Ishikawa (cell line): ENCODE data around the gene PIK3AP1.

ENCODE experiments used
- CEBPB ChIP-seq: IDR thresholded peaks from 2 replicates; pipeline ENCODE4 v1.6.1; 2012
- CREB1 ChIP-seq: IDR thresholded peaks from 2 replicates; pipeline ENCODE4 v1.6.1; 2012; ENCODE audit warnings: low read depth
- EGR1 ChIP-seq: IDR thresholded peaks from 2 replicates; pipeline ENCODE4 v1.6.1; 2012
- EP300 ChIP-seq: IDR thresholded peaks from 2 replicates; pipeline ENCODE4 v1.6.1; 2012; ENCODE audit warnings: borderline replicate concordance
- FOXM1 ChIP-seq: IDR thresholded peaks from 2 replicates; pipeline ENCODE4 v1.6.1; 2012; ENCODE audit warnings: low read depth, borderline replicate concordance
- MAX ChIP-seq: IDR thresholded peaks from 2 replicates; pipeline ENCODE4 v1.6.1; 2012
- NFIC ChIP-seq: IDR thresholded peaks from 2 replicates; pipeline ENCODE4 v1.6.1; 2012
- RAD21 ChIP-seq: IDR thresholded peaks from 2 replicates; pipeline ENCODE4 v1.6.1; 2012; ENCODE audit warnings: low read depth
- REST ChIP-seq: IDR thresholded peaks from 2 replicates; pipeline ENCODE4 v1.6.1; 2012; ENCODE audit warnings: low read depth, mild to moderate bottlenecking
- TAF1 ChIP-seq: IDR thresholded peaks from 2 replicates; pipeline ENCODE4 v1.6.1; 2012; ENCODE audit warnings: low read depth, mild to moderate bottlenecking
- TCF12 ChIP-seq: IDR thresholded peaks from 2 replicates; pipeline ENCODE4 v1.6.1; 2012; ENCODE audit warnings: low read depth
- TEAD4 ChIP-seq: IDR thresholded peaks from 2 replicates; pipeline ENCODE4 v1.6.1; 2012
- YY1 ChIP-seq: IDR thresholded peaks from 2 replicates; pipeline ENCODE4 v1.6.1; 2012; ENCODE audit warnings: low read depth
- ZBTB7A ChIP-seq: IDR thresholded peaks from 2 replicates; pipeline ENCODE4 v1.6.1; 2012; ENCODE audit warnings: low read depth
- TF ChIP-seq, protein P1 (sequence below): IDR thresholded peaks from 2 replicates; pipeline ENCODE4 v1.6.1; 2012

The PIK3AP1 gene

GRCh38 chr10:96667401-96667800 lies 52.9 kb downstream of the PIK3AP1 start:
- TF ChIP-seq TAF1 (no peak), TCF12 (no peak), EP300 (no peak), TEAD4 (no peak)

DNA sequence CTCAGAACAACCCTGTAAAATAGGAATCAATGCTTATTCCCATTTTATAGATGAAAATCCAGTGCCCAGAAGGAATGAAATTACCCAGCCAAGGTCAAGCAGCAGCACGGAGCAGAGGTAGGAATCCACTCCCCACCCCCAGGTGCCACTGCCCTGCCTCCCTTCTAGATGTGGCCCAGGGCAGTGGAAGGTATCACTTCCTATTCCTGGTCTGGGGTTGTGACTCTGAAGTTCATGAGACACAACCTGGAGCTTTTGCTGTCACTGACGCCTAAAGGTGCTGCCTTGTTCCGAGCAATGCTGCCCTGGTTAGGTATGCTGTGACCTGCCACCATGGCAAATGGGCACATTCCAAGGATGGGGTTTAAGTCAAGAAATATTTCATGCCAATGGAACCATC lies 53.6 kb downstream of the PIK3AP1 start:
- TF ChIP-seq NFIC (no peak), REST (no peak), RAD21 (no peak), TEAD4 (no peak), ZBTB7A (no peak), TAF1 (no peak), TCF12 (no peak), YY1 (no peak), MAX (no peak), CREB1 (no peak), EGR1 (no peak), FOXM1 (no peak), CEBPB (no peak), EP300 (no peak)
- TF ChIP-seq, protein P1, sequence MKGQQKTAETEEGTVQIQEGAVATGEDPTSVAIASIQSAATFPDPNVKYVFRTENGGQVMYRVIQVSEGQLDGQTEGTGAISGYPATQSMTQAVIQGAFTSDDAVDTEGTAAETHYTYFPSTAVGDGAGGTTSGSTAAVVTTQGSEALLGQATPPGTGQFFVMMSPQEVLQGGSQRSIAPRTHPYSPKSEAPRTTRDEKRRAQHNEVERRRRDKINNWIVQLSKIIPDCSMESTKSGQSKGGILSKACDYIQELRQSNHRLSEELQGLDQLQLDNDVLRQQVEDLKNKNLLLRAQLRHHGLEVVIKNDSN, result no peak

GRCh38 chr10:96665306-96665705 lies 55.0 kb downstream of the PIK3AP1 start:
- TF ChIP-seq YY1 (no peak), NFIC (no peak), REST (no peak)

DNA sequence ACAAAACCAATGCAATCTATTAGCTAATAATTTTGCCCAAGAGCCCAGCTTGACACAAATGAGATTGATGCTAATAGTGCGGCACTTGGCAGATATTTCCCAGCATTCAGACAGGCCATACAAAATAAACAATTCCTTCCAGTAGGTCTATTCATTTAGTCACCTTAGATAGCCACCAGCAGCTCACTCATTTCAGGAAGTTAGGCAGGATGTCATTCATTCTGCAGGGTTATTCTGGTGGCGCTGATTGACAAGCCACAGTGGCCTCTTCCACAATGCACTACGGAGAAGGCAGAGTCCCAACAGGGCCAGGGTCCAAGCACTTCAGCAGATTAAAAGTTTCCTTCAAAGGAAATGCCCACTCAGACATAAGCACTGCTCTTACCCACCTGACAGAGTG lies 55.8 kb downstream of the PIK3AP1 start:
- TF ChIP-seq EP300 (no peak), CEBPB (no peak), CREB1 (no peak), TCF12 (no peak), YY1 (no peak), ZBTB7A (no peak), TAF1 (no peak), NFIC (no peak), MAX (no peak), RAD21 (no peak), REST (no peak), EGR1 (no peak), FOXM1 (no peak), TEAD4 (no peak)
- TF ChIP-seq, protein P1, result no peak

DNA sequence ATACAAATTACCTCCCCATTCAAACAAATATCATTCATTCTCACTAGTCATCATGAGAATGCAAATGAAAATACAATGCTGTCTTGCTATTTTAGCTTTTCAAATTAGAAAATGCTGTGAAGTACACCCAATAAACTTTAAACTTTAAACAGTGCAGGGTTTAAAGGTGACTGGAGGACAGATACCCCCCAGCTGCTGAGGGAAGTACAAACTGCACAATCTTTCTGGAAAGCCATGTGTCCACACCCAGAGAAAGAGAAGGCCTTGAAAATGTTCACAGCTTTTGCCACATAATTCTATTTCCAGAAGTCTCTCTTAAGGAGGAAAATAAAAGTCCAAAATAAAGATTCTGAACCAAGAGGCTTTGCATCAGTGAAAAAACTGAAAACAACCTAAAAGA lies 56.5 kb downstream of the PIK3AP1 start:
- no peak for TF ChIP-seq TEAD4
- TF ChIP-seq ZBTB7A, result no peak
- no peak for TF ChIP-seq EGR1
- TF ChIP-seq MAX, result no peak
- no peak for TF ChIP-seq RAD21
- no peak for TF ChIP-seq FOXM1
- no peak for TF ChIP-seq NFIC
- TF ChIP-seq, protein P1, result no peak
- TF ChIP-seq CEBPB, result no peak
- no peak for TF ChIP-seq YY1
- TF ChIP-seq EP300, result no peak
- no peak for TF ChIP-seq TAF1
- TF ChIP-seq TCF12, result no peak
- no peak for TF ChIP-seq CREB1
